PC-9 (cell line): ENCODE results near the gene ZNF486.
"Not testable (repeated sequence)": the region's sequence is repeated elsewhere in the genome, so short reads cannot be mapped to it uniquely, and the experiment has no call there.

ENCODE experiments used
- EZH2 ChIP-seq: fragments of 200-600 bp; sonication (generic); IDR thresholded peaks from 2 replicates; pipeline ENCODE4 v1.8.0; 2017; ENCODE audit warnings: antibody characterized with exemption, low read depth
- TF ChIP-seq, protein P1 (sequence below): fragments of 200-600 bp; sonication (generic); conservative IDR thresholded peaks from 2 replicates; pipeline ENCODE4 v1.6.1; 2017; ENCODE audit warnings: mixed run types, antibody characterized with exemption, mild to moderate bottlenecking, moderate library complexity

DNA sequence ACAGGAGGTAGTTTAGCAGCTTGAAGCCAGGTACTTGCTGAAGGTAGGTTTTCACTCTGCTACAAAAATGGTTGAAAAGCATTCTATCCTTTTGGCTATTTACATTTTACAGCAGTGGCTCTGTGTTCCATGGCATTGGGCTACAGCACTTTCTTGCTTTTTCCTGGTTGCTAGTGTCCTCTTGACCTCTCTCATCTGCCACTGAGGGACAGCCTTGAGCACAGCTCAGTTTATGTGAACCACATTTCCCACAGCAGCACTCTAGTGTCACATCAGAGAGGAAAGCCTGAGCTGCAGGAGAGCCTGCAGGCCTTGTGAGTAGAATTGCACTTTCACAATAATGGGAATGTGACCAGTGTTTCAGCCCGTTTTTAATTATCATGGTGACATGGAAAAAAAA lies 54.6 kb downstream of the ZNF486 start:
- TF ChIP-seq, protein P1, sequence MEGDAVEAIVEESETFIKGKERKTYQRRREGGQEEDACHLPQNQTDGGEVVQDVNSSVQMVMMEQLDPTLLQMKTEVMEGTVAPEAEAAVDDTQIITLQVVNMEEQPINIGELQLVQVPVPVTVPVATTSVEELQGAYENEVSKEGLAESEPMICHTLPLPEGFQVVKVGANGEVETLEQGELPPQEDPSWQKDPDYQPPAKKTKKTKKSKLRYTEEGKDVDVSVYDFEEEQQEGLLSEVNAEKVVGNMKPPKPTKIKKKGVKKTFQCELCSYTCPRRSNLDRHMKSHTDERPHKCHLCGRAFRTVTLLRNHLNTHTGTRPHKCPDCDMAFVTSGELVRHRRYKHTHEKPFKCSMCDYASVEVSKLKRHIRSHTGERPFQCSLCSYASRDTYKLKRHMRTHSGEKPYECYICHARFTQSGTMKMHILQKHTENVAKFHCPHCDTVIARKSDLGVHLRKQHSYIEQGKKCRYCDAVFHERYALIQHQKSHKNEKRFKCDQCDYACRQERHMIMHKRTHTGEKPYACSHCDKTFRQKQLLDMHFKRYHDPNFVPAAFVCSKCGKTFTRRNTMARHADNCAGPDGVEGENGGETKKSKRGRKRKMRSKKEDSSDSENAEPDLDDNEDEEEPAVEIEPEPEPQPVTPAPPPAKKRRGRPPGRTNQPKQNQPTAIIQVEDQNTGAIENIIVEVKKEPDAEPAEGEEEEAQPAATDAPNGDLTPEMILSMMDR = not testable (repeated sequence)
- not testable (repeated sequence) for TF ChIP-seq EZH2
